Heart left ventricle (tissue), 13 donors: ENCODE data around the gene KPTN.

Experiments
- CTCF ChIP-seq, 12 donors: fragments of 200-600 bp; sonication (generic) in 4 of 12; IDR thresholded peaks; one replicate each; pipeline versions ENCODE4 v1.5.0 to v1.8.0; 2018 to 2022; ENCODE audit warnings: antibody characterized with exemption in 12 of 12, mild to moderate bottlenecking in 5 of 12
- POLR2A ChIP-seq, 2 donors: fragments of 450-650 bp; IDR thresholded peaks; one replicate each; pipeline ENCODE4 v1.6.1; 2017; ENCODE audit warnings: antibody characterized with exemption in 2 of 2, mild to moderate bottlenecking in 2 of 2, moderate library complexity in 2 of 2
- donor health status: ischemic (EF 13 %, LVEDD 7.1; RV severe dilation, severe dysfunction).
- donor health status: DM: no; HTN: yes; CAD: no.
- donor health status: DM: no; HTN: no; CAD: no.
- donor health status: ischemic (EF 25% LVEDD 6.9; RV normal size, moderate dysfunction).
- donor health status: ischemic (EF 25% LVEDD 5.7; RV mildly dilated, moderate dysfunction).
- donor health status: ischemic (EF 35%, LVEDD 5.7; RV mildly dilated, moderate dysfunction).
- donor health status: nonischemic (EF 11% LVEDD 7.7; RV severe dilation, severe dysfunction).
- donor health status: DM: yes; HTN: yes; CAD: no.
- donor health status: PGD.
- donor health status: ischemic (EF 29% LVEDD 5.4; RV normal size, mild dysfunction).
- donor health status: nonischemic (EF 23%, LVEDD 6.1; RV moderate dilation, normal function).

- no peak for TF ChIP-seq CTCF (IDR thresholded peaks at IDR 0.05)
- TF ChIP-seq POLR2A (IDR thresholded peaks at IDR 0.05): no peak
These were observed 19.2 kb downstream of the KPTN start for GRCh38 chr19:47464675-47465419.
